Measurements from ENCODE around the gene LMO7. TPM values are rescaled to one million over a fixed set of nuclear protein-coding genes. Genes with fewer than 3 reads are reported as not detected.

LMO7 gene
- polyA plus RNA-seq, 1 experiment: 149 TPM

DNA sequence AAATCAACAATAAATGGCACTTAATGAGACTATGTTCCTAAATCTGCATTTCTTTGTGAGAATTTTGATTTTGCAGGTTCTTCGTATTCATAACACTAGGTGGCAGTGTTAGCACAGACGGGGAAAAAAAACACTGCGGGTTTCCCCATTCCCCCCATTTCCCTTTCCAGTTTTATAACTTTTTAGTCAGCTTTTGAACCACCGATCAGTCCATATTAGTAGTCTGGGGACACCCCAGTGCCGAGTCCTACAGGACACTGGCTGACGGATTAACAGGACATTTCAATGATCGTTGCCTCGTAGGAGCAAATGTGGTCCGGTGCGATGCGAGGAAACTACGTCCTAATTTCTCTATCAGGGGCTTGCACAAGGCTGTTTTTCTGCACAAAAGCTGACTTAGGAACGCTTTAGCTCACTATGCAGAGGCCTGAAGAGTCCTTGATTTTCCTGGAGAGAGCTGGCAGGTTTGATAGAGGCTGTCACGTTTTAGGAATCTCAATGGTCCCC is 234.3 kb downstream of the LMO7 start:
- TF ChIP-seq, protein P1, sequence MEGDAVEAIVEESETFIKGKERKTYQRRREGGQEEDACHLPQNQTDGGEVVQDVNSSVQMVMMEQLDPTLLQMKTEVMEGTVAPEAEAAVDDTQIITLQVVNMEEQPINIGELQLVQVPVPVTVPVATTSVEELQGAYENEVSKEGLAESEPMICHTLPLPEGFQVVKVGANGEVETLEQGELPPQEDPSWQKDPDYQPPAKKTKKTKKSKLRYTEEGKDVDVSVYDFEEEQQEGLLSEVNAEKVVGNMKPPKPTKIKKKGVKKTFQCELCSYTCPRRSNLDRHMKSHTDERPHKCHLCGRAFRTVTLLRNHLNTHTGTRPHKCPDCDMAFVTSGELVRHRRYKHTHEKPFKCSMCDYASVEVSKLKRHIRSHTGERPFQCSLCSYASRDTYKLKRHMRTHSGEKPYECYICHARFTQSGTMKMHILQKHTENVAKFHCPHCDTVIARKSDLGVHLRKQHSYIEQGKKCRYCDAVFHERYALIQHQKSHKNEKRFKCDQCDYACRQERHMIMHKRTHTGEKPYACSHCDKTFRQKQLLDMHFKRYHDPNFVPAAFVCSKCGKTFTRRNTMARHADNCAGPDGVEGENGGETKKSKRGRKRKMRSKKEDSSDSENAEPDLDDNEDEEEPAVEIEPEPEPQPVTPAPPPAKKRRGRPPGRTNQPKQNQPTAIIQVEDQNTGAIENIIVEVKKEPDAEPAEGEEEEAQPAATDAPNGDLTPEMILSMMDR (IDR thresholded peaks at IDR 0.05; ENCODE audit: insufficient read depth, low read depth, low read length): peak; percentile 74
- POLR2A ChIA-PET: no interaction called here
- DNase-seq (ENCODE audit: low read depth): no peak

DNA sequence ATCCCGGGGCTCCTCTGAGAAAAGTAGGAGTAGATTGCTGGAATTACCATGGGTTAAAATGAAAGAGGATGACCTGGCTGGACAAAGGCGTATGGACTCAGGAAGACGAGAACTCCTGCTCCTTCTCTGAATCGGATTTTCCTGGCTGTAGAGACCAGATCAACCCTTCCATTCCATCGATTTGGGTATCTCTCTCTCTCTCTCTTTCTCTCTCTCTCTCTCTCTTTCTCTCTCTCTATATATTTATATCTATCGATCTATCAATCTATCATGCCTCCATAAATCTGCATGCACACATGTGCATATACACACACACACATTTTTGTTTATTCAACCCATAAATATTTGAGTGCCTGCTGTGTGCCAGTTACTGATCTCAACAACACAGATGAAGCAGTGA is 234.9 kb downstream of the LMO7 start:
- TF ChIP-seq, protein P1 (IDR thresholded peaks at IDR 0.05; ENCODE audit: insufficient read depth, low read depth, low read length): no peak
- no peaks in the 10 kb centered on the region for H3K27me3 ChIP-seq (ENCODE audit: control insufficient read depth, insufficient read depth, low read length)
- POLR2A ChIA-PET: no interaction called here
- no peaks in the 10 kb centered on the region for H3K36me3 ChIP-seq (ENCODE audit: control insufficient read depth, insufficient read depth, low read length)
- peak overlapping the region; percentile 43; the same call in 1 of the 2 replicates for H3K4me3 ChIP-seq (ENCODE audit: low read depth, low read length)
- no peak for DNase-seq (ENCODE audit: low read depth)
- CTCF ChIA-PET: interaction anchor here (0.5 to 7.7 kb wide), 21 partner anchors 9 to 1139 kb away, joined by 3 to 129 read pairs (median 4); no protein-coding TSS in a partner anchor

More for the DNA sequence above, 234.3 kb downstream of the LMO7 start:
- Histone ChIP-seq H3K36me3 (ENCODE audit: control insufficient read depth, insufficient read depth, low read length) (no peaks in the 10 kb centered on the region), H3K4me3 (ENCODE audit: low read depth, low read length) (peak overlapping the region; percentile 43), H3K27me3 (ENCODE audit: control insufficient read depth, insufficient read depth, low read length) (no peaks in the 10 kb centered on the region)
- CTCF ChIA-PET: interaction anchor here (0.5 to 3.0 kb wide), 28 partner anchors 8 to 1140 kb away, joined by 3 to 26 read pairs (median 4); no protein-coding TSS in a partner anchor

DNA sequence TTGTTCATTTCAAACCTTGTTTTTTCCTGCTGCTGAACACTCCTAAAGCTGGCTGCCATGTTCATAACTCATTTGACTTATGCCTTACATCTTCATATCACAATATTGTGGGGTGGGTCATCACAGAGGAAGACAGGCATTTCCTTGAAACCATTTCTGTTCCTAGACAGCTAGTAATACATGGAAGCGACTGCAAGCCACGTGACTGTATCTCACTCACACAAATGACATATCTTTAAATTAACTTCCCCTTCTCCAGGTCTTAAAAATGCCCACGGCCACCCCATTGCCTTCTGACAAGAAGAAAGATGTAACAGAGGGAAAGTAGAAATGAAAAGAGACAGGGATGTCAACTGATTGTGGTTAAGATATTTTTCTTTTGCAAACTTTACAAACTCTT is 236.8 kb downstream of the LMO7 start:
- POLR2A ChIA-PET: no interaction called here
- H3K36me3 ChIP-seq (ENCODE audit: control insufficient read depth, insufficient read depth, low read length): no peaks in the 10 kb centered on the region
- TF ChIP-seq, protein P1 (IDR thresholded peaks at IDR 0.05; ENCODE audit: insufficient read depth, low read depth, low read length): no peak
- no peak for DNase-seq (ENCODE audit: low read depth)
- CTCF ChIA-PET: interaction anchor here (1.2 to 7.7 kb wide), 5 partner anchors 10 to 610 kb away, joined by 3 to 129 read pairs (median 4); no protein-coding TSS in a partner anchor
- no peaks in the 10 kb centered on the region for H3K27me3 ChIP-seq (ENCODE audit: control insufficient read depth, insufficient read depth, low read length)
- no peak overlapping the region for H3K4me3 ChIP-seq (ENCODE audit: low read depth, low read length)

DNA sequence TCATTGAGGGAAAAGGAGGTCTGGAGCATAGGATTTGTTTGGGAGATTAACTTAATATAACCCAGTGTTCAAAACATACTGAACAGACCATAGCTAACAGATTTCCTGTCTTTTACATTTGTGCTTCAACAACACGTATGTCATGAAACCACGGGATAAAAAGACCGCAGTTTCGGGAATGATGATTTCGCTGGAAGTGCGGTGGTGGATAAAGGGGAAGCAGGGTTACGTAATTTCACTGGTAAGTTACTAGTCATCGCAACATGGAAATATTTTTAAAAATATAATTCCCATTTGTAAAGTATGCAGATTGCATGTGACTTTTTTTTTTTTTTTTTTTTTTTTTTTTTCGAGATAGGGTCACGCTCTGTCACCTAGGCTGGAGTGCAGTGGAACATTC is 237.4 kb downstream of the LMO7 start:
- Histone ChIP-seq H3K36me3 (ENCODE audit: control insufficient read depth, insufficient read depth, low read length) (no peaks in the 10 kb centered on the region), H3K4me3 (ENCODE audit: low read depth, low read length) (no peak overlapping the region), H3K27me3 (ENCODE audit: control insufficient read depth, insufficient read depth, low read length) (no peaks in the 10 kb centered on the region)
- CTCF ChIA-PET: interaction anchor here (1.2 to 7.7 kb wide), 5 partner anchors 9 to 610 kb away, joined by 3 to 129 read pairs (median 4); no protein-coding TSS in a partner anchor
- DNase-seq (ENCODE audit: low read depth): no peak
- TF ChIP-seq, protein P1 (IDR thresholded peaks at IDR 0.05; ENCODE audit: insufficient read depth, low read depth, low read length): no peak
- POLR2A ChIA-PET: no interaction called here

DNA sequence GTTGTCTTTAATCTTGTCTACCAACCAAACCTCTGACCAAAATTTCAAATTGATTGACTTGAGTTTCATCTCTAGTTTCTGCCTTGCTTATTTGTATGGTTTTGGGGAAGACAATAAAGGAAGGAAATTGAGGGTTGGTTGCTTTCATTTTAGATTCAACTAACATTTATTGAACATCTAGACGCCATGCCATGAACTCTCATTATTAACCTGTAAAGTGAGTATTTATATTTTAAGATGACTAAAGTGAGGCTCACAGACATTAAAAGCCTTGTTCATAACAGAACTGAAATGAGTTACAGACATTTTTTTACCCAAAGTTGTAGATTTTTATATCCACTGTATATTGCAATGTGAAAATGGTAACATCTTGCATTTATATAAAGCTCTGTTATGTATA is 239.3 kb downstream of the LMO7 start:
- POLR2A ChIA-PET: no interaction called here
- TF ChIP-seq, protein P1 (IDR thresholded peaks at IDR 0.05; ENCODE audit: insufficient read depth, low read depth, low read length): no peak

More for the DNA sequence above, 239.3 kb downstream of the LMO7 start:
- Histone ChIP-seq H3K4me3 (ENCODE audit: low read depth, low read length) (no peak overlapping the region), H3K27me3 (ENCODE audit: control insufficient read depth, insufficient read depth, low read length) (no peaks in the 10 kb centered on the region), H3K36me3 (ENCODE audit: control insufficient read depth, insufficient read depth, low read length) (no peaks in the 10 kb centered on the region)
- CTCF ChIA-PET: interaction anchor here (0.7 to 7.7 kb wide), 15 partner anchors 9 to 1028 kb away, joined by 3 to 129 read pairs (median 5); no protein-coding TSS in a partner anchor
- no peak for DNase-seq (ENCODE audit: low read depth)
